ENCODE data around the gene ALDOB.

The ALDOB gene

GRCh38 chr9:101469026-101469425 lies 33.5 kb upstream of the ALDOB start:
- no peak overlapping the region for H3K4me3 ChIP-seq (replicated peaks; ENCODE audit: low read depth, low read length)

GRCh38 chr9:101468116-101468515 lies 32.5 kb upstream of the ALDOB start:
- H3K4me3 ChIP-seq (replicated peaks; ENCODE audit: low read depth, low read length): no peak overlapping the region
- DNase-seq (ENCODE audit: extremely low read depth, low read depth): no peak
- no peak for TF ChIP-seq CTCF (IDR thresholded peaks at IDR 0.05; ENCODE audit: low read depth, low read length, missing control alignments)

More at GRCh38 chr9:101469026-101469425, 33.5 kb upstream of the ALDOB start:
- no peak for TF ChIP-seq CTCF (IDR thresholded peaks at IDR 0.05; ENCODE audit: low read depth, low read length, missing control alignments)
- no peak for DNase-seq (ENCODE audit: extremely low read depth, low read depth)

GRCh38 chr9:101467690-101468089 lies 32.1 kb upstream of the ALDOB start:
- TF ChIP-seq CTCF (IDR thresholded peaks at IDR 0.05; ENCODE audit: low read depth, low read length, missing control alignments): no peak
- no peak overlapping the region for H3K4me3 ChIP-seq (replicated peaks; ENCODE audit: low read depth, low read length)
- DNase-seq (ENCODE audit: extremely low read depth, low read depth): no peak

- TF ChIP-seq CTCF (IDR thresholded peaks at IDR 0.05; ENCODE audit: low read depth, low read length, missing control alignments): no peak
- H3K4me3 ChIP-seq (replicated peaks; ENCODE audit: low read depth, low read length): no peak overlapping the region
- no peak for DNase-seq (ENCODE audit: extremely low read depth, low read depth)
Observed at GRCh38 chr9:101466863-101467262, 31.3 kb upstream of the ALDOB start.

- peak; percentile 57 for TF ChIP-seq CTCF (IDR thresholded peaks at IDR 0.05; ENCODE audit: low read depth, low read length, missing control alignments)
Observed at GRCh38 chr9:101465326-101465915, 29.8 kb upstream of the ALDOB start.

GRCh38 chr9:101463397-101463796 lies 27.8 kb upstream of the ALDOB start:
- H3K4me3 ChIP-seq (replicated peaks; ENCODE audit: low read depth, low read length): no peak overlapping the region
- DNase-seq (ENCODE audit: extremely low read depth, low read depth): no peak
- no peak for TF ChIP-seq CTCF (IDR thresholded peaks at IDR 0.05; ENCODE audit: low read depth, low read length, missing control alignments)

More at GRCh38 chr9:101465326-101465915, 29.8 kb upstream of the ALDOB start:
- H3K4me3 ChIP-seq (replicated peaks; ENCODE audit: low read depth, low read length): no peak overlapping the region
- peak; percentile 88 for DNase-seq (ENCODE audit: extremely low read depth, low read depth)

GRCh38 chr9:101462558-101462957 lies 27.0 kb upstream of the ALDOB start:
- no peak for DNase-seq (ENCODE audit: extremely low read depth, low read depth)
- H3K4me3 ChIP-seq (replicated peaks; ENCODE audit: low read depth, low read length): no peak overlapping the region
- no peak for TF ChIP-seq CTCF (IDR thresholded peaks at IDR 0.05; ENCODE audit: low read depth, low read length, missing control alignments)

Measured in HFF-Myc (cell line).